GM19328 (cell line): ENCODE results near the gene MBD4.
"Not testable (repeated sequence)": the region's sequence is repeated elsewhere in the genome, so short reads cannot be mapped to it uniquely, and the experiment has no call there.

Experiments used
- ATAC-seq: cut with Tn5 transposase; IDR thresholded peaks from one replicate; pipeline ENCODE4 v1.9.1; 2021; ENCODE audit warnings: mild to moderate bottlenecking, moderate library complexity; ENCODE audit not compliant: unreplicated experiment

Gene MBD4

GRCh38 chr3:129384594-129385323 is 55.0 kb downstream of the MBD4 start:
- ATAC-seq, result no peak

GRCh38 chr3:129384103-129384502 is 55.6 kb downstream of the MBD4 start:
- ATAC-seq, result not testable (repeated sequence)

GRCh38 chr3:129383292-129383860 is 56.4 kb downstream of the MBD4 start:
- peak; percentile 69 for ATAC-seq

- no peak for ATAC-seq
Measured at GRCh38 chr3:129382366-129382765, 57.4 kb downstream of the MBD4 start.
